IMR-90 (cell line): Measurements from ENCODE around the gene KCNQ5. TPM values are rescaled to one million over a fixed set of nuclear protein-coding genes. Genes with fewer than 3 reads are reported as not detected.

ENCODE experiments used
- ATAC-seq: fragments of 200-7000 bp; cut with Tn5 transposase; 2 replicates; pipeline ENCODE4 v1.9.1; 2020; ENCODE audit warnings: low read depth, mild to moderate bottlenecking, moderate library complexity
- BruUV-seq: library from RNA; stranded (reverse); fragments of 400-500 nt; replicated peaks from 2 replicates; lab custom pipeline; 2021; lab: Mats Ljungman, UMichigan
- CTCF ChIA-PET: fragments of 300-600 bp; formaldehyde crosslinking; extraction: SDS; loops from one replicate; lab custom pipeline; 2021; ENCODE audit warnings: antibody characterized with exemption; lab: Yijun Ruan, JAX
- POLR2A ChIA-PET: fragments of 300-600 bp; sonication (Branson Sonifier 250); formaldehyde crosslinking; loops from one replicate; lab custom pipeline; 2022; ENCODE audit warnings: antibody characterized with exemption; ENCODE audit not compliant: unreplicated experiment; lab: Charles Lee
- DNase-seq: peaks from one replicate; pipeline ENCODE4 v3.0.0; 2013
- H2AFZ ChIP-seq: replicated peaks from 2 replicates; pipeline ENCODE3; 2013; ENCODE audit warnings: low read length, mild to moderate bottlenecking; ENCODE audit not compliant: poor library complexity
- H2AK5ac ChIP-seq: 2 replicates; pipeline ENCODE4 v1.6.1; 2013; ENCODE audit warnings: low read depth, low read length, inconsistent platforms
- H2AK9ac ChIP-seq: replicated peaks from 2 replicates; pipeline ENCODE3; 2013; ENCODE audit warnings: mild to moderate bottlenecking, low read depth, low read length, moderate library complexity; ENCODE audit not compliant: poor library complexity
- H2BK120ac ChIP-seq: 2 replicates; pipeline ENCODE4 v1.6.1; 2013; ENCODE audit warnings: low read depth, low read length, inconsistent platforms
- H2BK15ac ChIP-seq: 3 replicates; pipeline ENCODE4 v1.6.1; 2013; ENCODE audit warnings: low read depth, low read length, inconsistent platforms
- H2BK20ac ChIP-seq: 2 replicates; pipeline ENCODE4 v1.6.1; 2013; ENCODE audit warnings: low read depth, mild to moderate bottlenecking, inconsistent platforms, low read length, moderate library complexity
- H2BK5ac ChIP-seq: 2 replicates; pipeline ENCODE4 v1.6.1; 2013; ENCODE audit warnings: mild to moderate bottlenecking, low read depth, low read length, inconsistent platforms; ENCODE audit not compliant: poor library complexity, severe bottlenecking
- H3K14ac ChIP-seq: replicated peaks from 2 replicates; pipeline ENCODE4 v1.6.1; 2013; ENCODE audit warnings: low read depth, low read length, inconsistent platforms
- H3K18ac ChIP-seq: 2 replicates; pipeline ENCODE4 v1.6.1; 2013; ENCODE audit warnings: low read depth, low read length, control low read depth
- H3K23ac ChIP-seq: 2 replicates; pipeline ENCODE4 v1.6.1; 2013; ENCODE audit warnings: low read depth, low read length, inconsistent platforms
- H3K27ac ChIP-seq: 2 replicates; pipeline ENCODE4 v1.5.1; 2013; ENCODE audit warnings: mild to moderate bottlenecking, control low read depth, low read length; ENCODE audit not compliant: insufficient read depth
- H3K27me3 ChIP-seq: 2 replicates; pipeline ENCODE4 v1.6.1; 2013; ENCODE audit warnings: low read length; ENCODE audit not compliant: control insufficient read depth, insufficient read depth
- H3K36me3 ChIP-seq: 2 replicates; pipeline ENCODE4 v1.6.1; 2013; ENCODE audit warnings: low read length, mixed read lengths; ENCODE audit not compliant: control insufficient read depth, insufficient read depth
- H3K4ac ChIP-seq: 2 replicates; pipeline ENCODE4 v1.6.1; 2013; ENCODE audit warnings: low read depth, low read length, inconsistent platforms
- H3K4me1 ChIP-seq: 2 replicates; pipeline ENCODE4 v1.6.1; 2013; ENCODE audit warnings: low read length, mixed read lengths; ENCODE audit not compliant: control insufficient read depth, insufficient read depth
- H3K4me2 ChIP-seq: 2 replicates; pipeline ENCODE4 v1.6.1; 2013; ENCODE audit warnings: low read depth, mild to moderate bottlenecking, control low read depth, low read length, moderate library complexity
- H3K4me3 ChIP-seq: 2 replicates; pipeline ENCODE4 v1.5.1; 2013; ENCODE audit warnings: low read depth, mild to moderate bottlenecking, control low read depth, low read length, moderate library complexity; ENCODE audit not compliant: insufficient read depth
- H3K56ac ChIP-seq: 2 replicates; pipeline ENCODE4 v1.6.1; 2013; ENCODE audit warnings: low read length, inconsistent platforms; ENCODE audit not compliant: insufficient read depth; ENCODE audit errors: extremely low read depth
- H3K79me1 ChIP-seq, 2 experiments: 2 replicates each; pipeline ENCODE4 v1.6.1; 2013; ENCODE audit warnings: low read length in 2 of 2, inconsistent platforms in 1 of 2, low read depth in 1 of 2
- H3K9ac ChIP-seq: 2 replicates; pipeline ENCODE4 v1.6.1; 2013; ENCODE audit warnings: low read depth, low read length, control low read depth
- H3K9me1 ChIP-seq: 2 replicates; pipeline ENCODE4 v1.6.1; 2013; ENCODE audit warnings: low read length, inconsistent platforms; ENCODE audit not compliant: insufficient read depth
- H3K9me3 ChIP-seq: 2 replicates; pipeline ENCODE4 v1.6.1; 2013; ENCODE audit warnings: low read length; ENCODE audit not compliant: control insufficient read depth, insufficient read depth
- H4K20me1 ChIP-seq: 2 replicates; pipeline ENCODE4 v1.6.1; 2013; ENCODE audit warnings: low read length, inconsistent platforms; ENCODE audit not compliant: insufficient read depth
- H4K5ac ChIP-seq: 2 replicates; pipeline ENCODE4 v1.6.1; 2013; ENCODE audit warnings: mild to moderate bottlenecking, low read depth, low read length, control low read depth
- H4K8ac ChIP-seq, 2 experiments: 2 replicates each; pipeline ENCODE4 v1.6.1; 2013; ENCODE audit warnings: low read depth in 2 of 2, low read length in 2 of 2, control low read depth in 1 of 2, inconsistent platforms in 1 of 2
- H4K91ac ChIP-seq: 2 replicates; pipeline ENCODE4 v1.6.1; 2013; ENCODE audit warnings: low read depth, low read length, inconsistent platforms; ENCODE audit not compliant: insufficient read depth
- CHD1 ChIP-seq: IDR thresholded peaks from 2 replicates; pipeline ENCODE4 v1.6.1; 2012; ENCODE audit warnings: low read depth, low read length, improper control_type of control experiment
- RAD21 ChIP-seq: IDR thresholded peaks from 2 replicates; pipeline ENCODE4 v1.6.1; 2012; ENCODE audit warnings: low read length, improper control_type of control experiment
- RFX5 ChIP-seq: IDR thresholded peaks from 2 replicates; pipeline ENCODE4 v1.8.0; 2012; ENCODE audit warnings: low read depth, mild to moderate bottlenecking, low read length, moderate library complexity
- SMC3 ChIP-seq: fragments of 150-350 bp; IDR thresholded peaks from 2 replicates; pipeline ENCODE4 v1.6.1; 2016; ENCODE audit warnings: low read depth, mild to moderate bottlenecking, antibody characterized with exemption, low read length, moderate library complexity
- WGBS, 2 experiments: methylation state at CpG; one replicate each; pipeline versions ENCODE4 v1.1.5 to v1.1.7; 2013; ENCODE audit warnings: missing lambda C conversion rate in 2 of 2; ENCODE audit not compliant: insufficient read length in 1 of 2; ENCODE audit errors: extremely low coverage in 2 of 2; 5-methylcytosine and 5-hydroxymethylcytosine counted together
- dilution Hi-C: fragments of 300-500 bp; cut with HindIII; formaldehyde crosslinking; loops from one replicate; pipeline ENCODE4 v1.14.3; 2018; ENCODE audit warnings: low sequenced_read_pairs; ENCODE audit not compliant: unreplicated experiment
- in situ Hi-C: fragments of 300-500 bp; cut with MboI; formaldehyde crosslinking; loops from 3 replicates; pipeline ENCODE4 v1.14.3; 2019; ENCODE audit warnings: low sequenced_read_pairs, inconsistent platforms, mixed read lengths
- intact Hi-C: fragments of 100-400 bp; cut with micrococcal nuclease; formaldehyde crosslinking; loops from 2 replicates; pipeline ENCODE4 v1.10.0; 2022
- polyA plus RNA-seq, 3 experiments: library from polyadenylated mRNA; depleted of rRNA; stranded (reverse); fragments of >200 nt; gene quantifications; 2 replicates each; pipeline ENCODE4 v1.2.3, GENCODE V29; 2012; ENCODE audit warnings: low replicate concordance in 1 of 3
- total RNA-seq: library from RNA; depleted of rRNA; stranded (reverse); fragments of >200 nt; gene quantifications from 2 replicates; pipeline ENCODE4 v1.2.3, GENCODE V29; 2012

The KCNQ5 gene
- total and polyA plus RNA-seq, 2 of the 4 experiments (the other 2 are of a cell fraction): 0.75 to 1.3 TPM

- Histone ChIP-seq H3K27ac (no peak overlapping the region), H3K9me1 (peaks cover 2% of the 10 kb centered on the region; the same call in 1 of the 2 replicates), H3K36me3 (no peaks in the 10 kb centered on the region), H4K5ac (no peak overlapping the region), H2BK20ac (no peak overlapping the region), H4K91ac (no peak overlapping the region), H3K4me1 (no peaks in the 10 kb centered on the region), H4K20me1 (no peaks in the 10 kb centered on the region), H3K18ac (no peak overlapping the region), H4K8ac (no peak overlapping the region), H3K9ac (no peak overlapping the region), H2BK15ac (no peak overlapping the region), H3K9me3 (no peaks in the 10 kb centered on the region), H2AK9ac (no peak overlapping the region), H3K4ac (no peak overlapping the region), H3K4me3 (no peak overlapping the region), H3K56ac (no peak overlapping the region), H2AFZ (no peak overlapping the region), H3K23ac (no peak overlapping the region), H3K14ac (no peak overlapping the region), H3K4me2 (no peak overlapping the region), H2BK5ac (no peak overlapping the region), H3K79me1 (no peaks in the 10 kb centered on the region), H2BK120ac (no peak overlapping the region), H2AK5ac (no peak overlapping the region), H3K27me3 (no peaks in the 10 kb centered on the region)
- DNase-seq (no peak), ATAC-seq (no peak)
- no CpG with 5 or more reads among the region's 3 CpGs for WGBS, 2 experiments
- ChIA-PET POLR2A (no interaction called here), CTCF (interaction anchor here (1.4 kb wide), 1 partner anchor 20 kb away, joined by 4 read pairs; no protein-coding TSS in a partner anchor)
- intact Hi-C loops: no loop called here
- no TSS peak for BruUV-seq
- dilution Hi-C loops: no loop called here
- no peak for TF ChIP-seq RAD21
- no peak for TF ChIP-seq RFX5
- TF ChIP-seq CHD1: no peak
- TF ChIP-seq SMC3: no peak
- in situ Hi-C loops: no loop called here
Measured at GRCh38 chr6:73151732-73152131, 529.9 kb downstream of the KCNQ5 start.
